OCI-LY7 (cell line): Measurements from ENCODE around the gene MAML3.

Source experiments
- CTCF ChIP-seq: fragments of 200-600 bp; sonication (generic); conservative IDR thresholded peaks from 2 replicates; pipeline ENCODE4 v1.5.1; 2014; ENCODE audit warnings: mild to moderate bottlenecking, antibody characterized with exemption, low read length, moderate library complexity, mixed read lengths
- EZH2phosphoT487 ChIP-seq: fragments of 200-600 bp; sonication (generic); IDR thresholded peaks from 2 replicates; pipeline ENCODE4 v1.6.1; 2018; ENCODE audit warnings: low read depth, borderline replicate concordance, mild to moderate bottlenecking, mixed run types, antibody characterized with exemption, low read length, moderate library complexity, mixed read lengths

GRCh38 chr4:139797287-139797686 is 356.7 kb downstream of the MAML3 start:
- no peak for TF ChIP-seq CTCF
- no peak for TF ChIP-seq EZH2phosphoT487
